ENCODE data around the gene IL12RB2. TPM values are rescaled to one million over a fixed set of nuclear protein-coding genes. Genes with fewer than 3 reads are reported as not detected.

The IL12RB2 gene
- total and polyA plus RNA-seq, 2 experiments from 2014 or later = 0.79 to 1.7 TPM

GRCh38 chr1:67280696-67281095 is 27.0 kb upstream of the IL12RB2 start:
- Mint-ChIP-seq H3K27me3 (ENCODE audit: insufficient read depth, low read depth, poor library complexity) (peaks cover 3% of the 10 kb centered on the region), H3K4me1 (no peaks in the 10 kb centered on the region), H3K4me3 (no peak overlapping the region), H3K9me3 (peaks cover 6% of the 10 kb centered on the region), H3K36me3 (ENCODE audit: low read depth) (no peaks in the 10 kb centered on the region), H3K27ac (no peak overlapping the region)
- Histone ChIP-seq H4K20me1 (replicated peaks; ENCODE audit: insufficient read depth) (no peaks in the 10 kb centered on the region), H3K27me3 (ENCODE audit: insufficient read depth) (no peaks in the 10 kb centered on the region), H3K36me3 (ENCODE audit: insufficient read depth) (no peaks in the 10 kb centered on the region), H3F3A (replicated peaks; ENCODE audit: low read depth) (no peaks in the 10 kb centered on the region), H3K4me2 (no peak overlapping the region), H3K9me2 (ENCODE audit: insufficient read depth) (no peaks in the 10 kb centered on the region), H2AFZ (no peak overlapping the region), H3K4me1 (ENCODE audit: insufficient read depth) (no peaks in the 10 kb centered on the region), H3K4me3 (no peak overlapping the region), H3K27ac (ENCODE audit: low read depth) (no peak overlapping the region), H3K79me2 (replicated peaks; ENCODE audit: insufficient read depth) (no peaks in the 10 kb centered on the region)
- ATAC-seq (no peak), DNase-seq (ENCODE audit: low spot score) (no peak)
- TF ChIP-seq ZNF462 (CRISPR knock-in tag; IDR thresholded peaks at IDR 0.05) (no peak), NANOG (IDR thresholded peaks at IDR 0.05; ENCODE audit: borderline replicate concordance) (no peak), REST (IDR thresholded peaks at IDR 0.05; ENCODE audit: unreplicated experiment) (no peak), STAT1 (IDR thresholded peaks at IDR 0.05; ENCODE audit: unreplicated experiment) (no peak), CREB1 (CRISPR knock-in tag; IDR thresholded peaks at IDR 0.05; ENCODE audit: low read depth) (no peak)
